IMR-90 (cell line): Measurements from ENCODE around the gene DYRK1B. TPM values are rescaled to one million over a fixed set of nuclear protein-coding genes. Genes with fewer than 3 reads are reported as not detected.

ENCODE experiments used
- ATAC-seq: fragments of 200-7000 bp; cut with Tn5 transposase; 2 replicates; pipeline ENCODE4 v1.9.1; 2020; ENCODE audit warnings: low read depth, mild to moderate bottlenecking, moderate library complexity
- BruUV-seq: library from RNA; stranded (reverse); fragments of 400-500 nt; replicated peaks from 2 replicates; lab custom pipeline; 2021; lab: Mats Ljungman, UMichigan
- CTCF ChIA-PET: fragments of 300-600 bp; formaldehyde crosslinking; extraction: SDS; loops from one replicate; lab custom pipeline; 2021; ENCODE audit warnings: antibody characterized with exemption; lab: Yijun Ruan, JAX
- POLR2A ChIA-PET: fragments of 300-600 bp; sonication (Branson Sonifier 250); formaldehyde crosslinking; loops from one replicate; lab custom pipeline; 2022; ENCODE audit warnings: antibody characterized with exemption; ENCODE audit not compliant: unreplicated experiment; lab: Charles Lee
- DNase-seq: peaks from one replicate; pipeline ENCODE4 v3.0.0; 2013
- H2AFZ ChIP-seq: replicated peaks from 2 replicates; pipeline ENCODE3; 2013; ENCODE audit warnings: low read length, mild to moderate bottlenecking; ENCODE audit not compliant: poor library complexity
- H2AK5ac ChIP-seq: 2 replicates; pipeline ENCODE4 v1.6.1; 2013; ENCODE audit warnings: low read depth, low read length, inconsistent platforms
- H2AK9ac ChIP-seq: replicated peaks from 2 replicates; pipeline ENCODE3; 2013; ENCODE audit warnings: mild to moderate bottlenecking, low read depth, low read length, moderate library complexity; ENCODE audit not compliant: poor library complexity
- H2BK120ac ChIP-seq: 2 replicates; pipeline ENCODE4 v1.6.1; 2013; ENCODE audit warnings: low read depth, low read length, inconsistent platforms
- H2BK15ac ChIP-seq: 3 replicates; pipeline ENCODE4 v1.6.1; 2013; ENCODE audit warnings: low read depth, low read length, inconsistent platforms
- H2BK20ac ChIP-seq: 2 replicates; pipeline ENCODE4 v1.6.1; 2013; ENCODE audit warnings: low read depth, mild to moderate bottlenecking, inconsistent platforms, low read length, moderate library complexity
- H2BK5ac ChIP-seq: 2 replicates; pipeline ENCODE4 v1.6.1; 2013; ENCODE audit warnings: mild to moderate bottlenecking, low read depth, low read length, inconsistent platforms; ENCODE audit not compliant: poor library complexity, severe bottlenecking
- H3K14ac ChIP-seq: replicated peaks from 2 replicates; pipeline ENCODE4 v1.6.1; 2013; ENCODE audit warnings: low read depth, low read length, inconsistent platforms
- H3K18ac ChIP-seq: 2 replicates; pipeline ENCODE4 v1.6.1; 2013; ENCODE audit warnings: low read depth, low read length, control low read depth
- H3K23ac ChIP-seq: 2 replicates; pipeline ENCODE4 v1.6.1; 2013; ENCODE audit warnings: low read depth, low read length, inconsistent platforms
- H3K27ac ChIP-seq: 2 replicates; pipeline ENCODE4 v1.5.1; 2013; ENCODE audit warnings: mild to moderate bottlenecking, control low read depth, low read length; ENCODE audit not compliant: insufficient read depth
- H3K27me3 ChIP-seq: 2 replicates; pipeline ENCODE4 v1.6.1; 2013; ENCODE audit warnings: low read length; ENCODE audit not compliant: control insufficient read depth, insufficient read depth
- H3K36me3 ChIP-seq: 2 replicates; pipeline ENCODE4 v1.6.1; 2013; ENCODE audit warnings: low read length, mixed read lengths; ENCODE audit not compliant: control insufficient read depth, insufficient read depth
- H3K4ac ChIP-seq: 2 replicates; pipeline ENCODE4 v1.6.1; 2013; ENCODE audit warnings: low read depth, low read length, inconsistent platforms
- H3K4me1 ChIP-seq: 2 replicates; pipeline ENCODE4 v1.6.1; 2013; ENCODE audit warnings: low read length, mixed read lengths; ENCODE audit not compliant: control insufficient read depth, insufficient read depth
- H3K4me2 ChIP-seq: 2 replicates; pipeline ENCODE4 v1.6.1; 2013; ENCODE audit warnings: low read depth, mild to moderate bottlenecking, control low read depth, low read length, moderate library complexity
- H3K4me3 ChIP-seq: 2 replicates; pipeline ENCODE4 v1.5.1; 2013; ENCODE audit warnings: low read depth, mild to moderate bottlenecking, control low read depth, low read length, moderate library complexity; ENCODE audit not compliant: insufficient read depth
- H3K56ac ChIP-seq: 2 replicates; pipeline ENCODE4 v1.6.1; 2013; ENCODE audit warnings: low read length, inconsistent platforms; ENCODE audit not compliant: insufficient read depth; ENCODE audit errors: extremely low read depth
- H3K79me1 ChIP-seq, 2 experiments: 2 replicates each; pipeline ENCODE4 v1.6.1; 2013; ENCODE audit warnings: low read length in 2 of 2, inconsistent platforms in 1 of 2, low read depth in 1 of 2
- H3K9ac ChIP-seq: 2 replicates; pipeline ENCODE4 v1.6.1; 2013; ENCODE audit warnings: low read depth, low read length, control low read depth
- H3K9me1 ChIP-seq: 2 replicates; pipeline ENCODE4 v1.6.1; 2013; ENCODE audit warnings: low read length, inconsistent platforms; ENCODE audit not compliant: insufficient read depth
- H3K9me3 ChIP-seq: 2 replicates; pipeline ENCODE4 v1.6.1; 2013; ENCODE audit warnings: low read length; ENCODE audit not compliant: control insufficient read depth, insufficient read depth
- H4K20me1 ChIP-seq: 2 replicates; pipeline ENCODE4 v1.6.1; 2013; ENCODE audit warnings: low read length, inconsistent platforms; ENCODE audit not compliant: insufficient read depth
- H4K5ac ChIP-seq: 2 replicates; pipeline ENCODE4 v1.6.1; 2013; ENCODE audit warnings: mild to moderate bottlenecking, low read depth, low read length, control low read depth
- H4K8ac ChIP-seq, 2 experiments: 2 replicates each; pipeline ENCODE4 v1.6.1; 2013; ENCODE audit warnings: low read depth in 2 of 2, low read length in 2 of 2, control low read depth in 1 of 2, inconsistent platforms in 1 of 2
- H4K91ac ChIP-seq: 2 replicates; pipeline ENCODE4 v1.6.1; 2013; ENCODE audit warnings: low read depth, low read length, inconsistent platforms; ENCODE audit not compliant: insufficient read depth
- BHLHE40 ChIP-seq: fragments of 150-350 bp; IDR thresholded peaks from 2 replicates; pipeline ENCODE4 v1.6.1; 2016; ENCODE audit warnings: mild to moderate bottlenecking, low read depth, low read length
- CHD1 ChIP-seq: IDR thresholded peaks from 2 replicates; pipeline ENCODE4 v1.6.1; 2012; ENCODE audit warnings: low read depth, low read length, improper control_type of control experiment
- FOS ChIP-seq: fragments of 150-350 bp; IDR thresholded peaks from 2 replicates; pipeline ENCODE4 v1.6.1; 2016; ENCODE audit warnings: low read depth, low read length
- MAZ ChIP-seq: IDR thresholded peaks from 2 replicates; pipeline ENCODE4 v1.6.1; 2012; ENCODE audit warnings: low read depth, mild to moderate bottlenecking, low read length, improper control_type of control experiment, moderate library complexity, borderline replicate concordance
- MXI1 ChIP-seq: IDR thresholded peaks from 2 replicates; pipeline ENCODE4 v1.6.1; 2012; ENCODE audit warnings: low read depth, mild to moderate bottlenecking, low read length, moderate library complexity, borderline replicate concordance
- POLR2A ChIP-seq: IDR thresholded peaks from 2 replicates; pipeline ENCODE4 v1.6.1; 2012; ENCODE audit warnings: mild to moderate bottlenecking, low read depth, low read length
- RAD21 ChIP-seq: IDR thresholded peaks from 2 replicates; pipeline ENCODE4 v1.6.1; 2012; ENCODE audit warnings: low read length, improper control_type of control experiment
- RFX5 ChIP-seq: IDR thresholded peaks from 2 replicates; pipeline ENCODE4 v1.8.0; 2012; ENCODE audit warnings: low read depth, mild to moderate bottlenecking, low read length, moderate library complexity
- SMC3 ChIP-seq: fragments of 150-350 bp; IDR thresholded peaks from 2 replicates; pipeline ENCODE4 v1.6.1; 2016; ENCODE audit warnings: low read depth, mild to moderate bottlenecking, antibody characterized with exemption, low read length, moderate library complexity
- WGBS, 2 experiments: methylation state at CpG; one replicate each; pipeline versions ENCODE4 v1.1.5 to v1.1.7; 2013; ENCODE audit warnings: missing lambda C conversion rate in 2 of 2; ENCODE audit not compliant: insufficient read length in 1 of 2; ENCODE audit errors: extremely low coverage in 2 of 2; 5-methylcytosine and 5-hydroxymethylcytosine counted together
- dilution Hi-C: fragments of 300-500 bp; cut with HindIII; formaldehyde crosslinking; loops from one replicate; pipeline ENCODE4 v1.14.3; 2018; ENCODE audit warnings: low sequenced_read_pairs; ENCODE audit not compliant: unreplicated experiment
- in situ Hi-C: fragments of 300-500 bp; cut with MboI; formaldehyde crosslinking; loops from 3 replicates; pipeline ENCODE4 v1.14.3; 2019; ENCODE audit warnings: low sequenced_read_pairs, inconsistent platforms, mixed read lengths
- intact Hi-C: fragments of 100-400 bp; cut with micrococcal nuclease; formaldehyde crosslinking; loops from 2 replicates; pipeline ENCODE4 v1.10.0; 2022
- polyA plus RNA-seq, 3 experiments: library from polyadenylated mRNA; depleted of rRNA; stranded (reverse); fragments of >200 nt; gene quantifications; 2 replicates each; pipeline ENCODE4 v1.2.3, GENCODE V29; 2012; ENCODE audit warnings: low replicate concordance in 1 of 3
- total RNA-seq: library from RNA; depleted of rRNA; stranded (reverse); fragments of >200 nt; gene quantifications from 2 replicates; pipeline ENCODE4 v1.2.3, GENCODE V29; 2012
- TF ChIP-seq, protein P1 (sequence below): conservative IDR thresholded peaks from 2 replicates; pipeline ENCODE4 v1.5.1; 2012; ENCODE audit warnings: mild to moderate bottlenecking, low read depth, low read length, improper control_type of control experiment
- TF ChIP-seq, protein P2 (sequence below): fragments of 150-350 bp; IDR thresholded peaks from 2 replicates; pipeline ENCODE4 v1.6.1; 2017; ENCODE audit warnings: mild to moderate bottlenecking, antibody characterized with exemption, low read length, low read depth

Gene DYRK1B
- total and polyA plus RNA-seq, 2 of the 4 experiments (the other 2 are of a cell fraction) = 2.7 to 11.4 TPM

GRCh38 chr19:39823686-39824085 lies 10.3 kb downstream of the DYRK1B start:
- Histone ChIP-seq H3K36me3 (peaks cover 19% of the 10 kb centered on the region; the same call in 1 of the 2 replicates), H2BK20ac (no peak overlapping the region), H3K27ac (no peak overlapping the region), H4K20me1 (no peaks in the 10 kb centered on the region; the same call in 1 of the 2 replicates), H3K18ac (no peak overlapping the region), H2AK5ac (0 out of 2 replicates have a peak overlapping the region, but pooled peaks have one; percentile 56), H4K91ac (no peak overlapping the region; the same call in 1 of the 2 replicates), H3K56ac (peak overlapping the region; percentile 61), H3K27me3 (no peaks in the 10 kb centered on the region), H3K79me1 (peaks cover 8 to 16% of the 10 kb centered on the region in 2 experiments), H3K9ac (peak overlapping the region; percentile 81), H4K5ac (peak overlapping the region; percentile 5; the same call in 1 of the 2 replicates), H2AK9ac (peak overlapping the region; percentile 23), H3K9me3 (no peaks in the 10 kb centered on the region), H3K9me1 (peaks cover 8% of the 10 kb centered on the region; the same call in 1 of the 2 replicates), H3K4me2 (peak overlapping the region; percentile 82), H3K14ac (peak overlapping the region; percentile 80), H2BK5ac (no peak overlapping the region), H4K8ac (peak overlapping the region; percentile 36 to 73; a peak in 3 of 4 replicates), H3K4me3 (peak overlapping the region; percentile 60), H2BK120ac (no peak overlapping the region), H3K23ac (peak overlapping the region; percentile 63; the same call in 1 of the 2 replicates), H2BK15ac (no peak overlapping the region), H2AFZ (peak overlapping the region; percentile 65), H3K4ac (no peak overlapping the region), H3K4me1 (peaks cover 5% of the 10 kb centered on the region)
- in situ Hi-C loops = no loop called here
- DNase-seq (no peak), ATAC-seq (no peak)
- 32% methylated on average over 7 of the region's 7 CpGs; no CpG with 5 or more reads in 1 of the 2 experiments for WGBS, 2 experiments
- BruUV-seq = no TSS peak
- intact Hi-C loops = loop anchor here (5.0 kb wide), 1 partner anchor 281 kb away; the partner anchor contains the start of gene EID2
- dilution Hi-C loops = no loop called here
- POLR2A ChIA-PET = no interaction called here
- CTCF ChIA-PET = no interaction called here
- TF ChIP-seq RFX5 = no peak
- no peak for TF ChIP-seq MAZ
- TF ChIP-seq POLR2A = no peak
- no peak for TF ChIP-seq CHD1
- no peak for TF ChIP-seq RAD21
- TF ChIP-seq BHLHE40 = no peak
- no peak for TF ChIP-seq SMC3
- no peak for TF ChIP-seq MXI1
- TF ChIP-seq, protein P1, sequence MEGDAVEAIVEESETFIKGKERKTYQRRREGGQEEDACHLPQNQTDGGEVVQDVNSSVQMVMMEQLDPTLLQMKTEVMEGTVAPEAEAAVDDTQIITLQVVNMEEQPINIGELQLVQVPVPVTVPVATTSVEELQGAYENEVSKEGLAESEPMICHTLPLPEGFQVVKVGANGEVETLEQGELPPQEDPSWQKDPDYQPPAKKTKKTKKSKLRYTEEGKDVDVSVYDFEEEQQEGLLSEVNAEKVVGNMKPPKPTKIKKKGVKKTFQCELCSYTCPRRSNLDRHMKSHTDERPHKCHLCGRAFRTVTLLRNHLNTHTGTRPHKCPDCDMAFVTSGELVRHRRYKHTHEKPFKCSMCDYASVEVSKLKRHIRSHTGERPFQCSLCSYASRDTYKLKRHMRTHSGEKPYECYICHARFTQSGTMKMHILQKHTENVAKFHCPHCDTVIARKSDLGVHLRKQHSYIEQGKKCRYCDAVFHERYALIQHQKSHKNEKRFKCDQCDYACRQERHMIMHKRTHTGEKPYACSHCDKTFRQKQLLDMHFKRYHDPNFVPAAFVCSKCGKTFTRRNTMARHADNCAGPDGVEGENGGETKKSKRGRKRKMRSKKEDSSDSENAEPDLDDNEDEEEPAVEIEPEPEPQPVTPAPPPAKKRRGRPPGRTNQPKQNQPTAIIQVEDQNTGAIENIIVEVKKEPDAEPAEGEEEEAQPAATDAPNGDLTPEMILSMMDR = no peak
- TF ChIP-seq, protein P2, sequence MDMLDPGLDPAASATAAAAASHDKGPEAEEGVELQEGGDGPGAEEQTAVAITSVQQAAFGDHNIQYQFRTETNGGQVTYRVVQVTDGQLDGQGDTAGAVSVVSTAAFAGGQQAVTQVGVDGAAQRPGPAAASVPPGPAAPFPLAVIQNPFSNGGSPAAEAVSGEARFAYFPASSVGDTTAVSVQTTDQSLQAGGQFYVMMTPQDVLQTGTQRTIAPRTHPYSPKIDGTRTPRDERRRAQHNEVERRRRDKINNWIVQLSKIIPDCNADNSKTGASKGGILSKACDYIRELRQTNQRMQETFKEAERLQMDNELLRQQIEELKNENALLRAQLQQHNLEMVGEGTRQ = no peak
- TF ChIP-seq FOS = no peak
